T-helper 1 cell treated with Interleukin-12 subunit alpha and Interleukin-12 subunit beta and Interleukin-4 antibody, amounts not matched to agents 30 ng/mL and 1 ng/mL, for 36 hours (primary cell): Measurements from ENCODE around the gene ZPBP. TPM values are rescaled to one million over a fixed set of nuclear protein-coding genes. Genes with fewer than 3 reads are reported as not detected.
"Not testable (repeated sequence)": the region's sequence is repeated elsewhere in the genome, so short reads cannot be mapped to it uniquely, and the experiment has no call there.

Source experiments
- intact Hi-C: fragments of 100-400 bp; cut with micrococcal nuclease; formaldehyde crosslinking; loops from one replicate; pipeline ENCODE4 v1.15.1; 2024
- total RNA-seq: library from RNA; stranded (reverse); gene quantifications from 2 replicates; pipeline ENCODE4 v1.2.3, GENCODE V29; 2022

ZPBP gene
- total RNA-seq, 1 donor from 2014 or later: not detected

DNA sequence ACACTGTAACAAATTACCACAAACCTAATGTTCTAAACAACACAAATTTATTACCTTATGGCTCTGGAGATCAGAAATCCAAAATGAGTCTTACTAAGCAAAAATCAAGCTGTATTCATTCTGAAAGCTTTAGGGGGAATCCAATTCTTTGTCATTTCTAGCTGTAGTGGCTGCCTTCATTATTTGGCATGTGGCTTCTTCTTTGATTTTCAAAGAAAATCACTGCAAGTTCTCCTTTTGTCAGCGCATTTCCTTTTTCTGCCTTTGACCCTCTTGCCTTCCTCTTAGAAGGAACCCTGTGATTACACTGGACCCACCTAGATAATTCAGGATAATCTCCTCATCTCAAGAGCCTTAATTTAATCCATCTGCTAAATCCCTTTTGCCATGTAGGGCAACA lies 36.9 kb downstream of the ZPBP start:
- intact Hi-C loops: no loop called here

DNA sequence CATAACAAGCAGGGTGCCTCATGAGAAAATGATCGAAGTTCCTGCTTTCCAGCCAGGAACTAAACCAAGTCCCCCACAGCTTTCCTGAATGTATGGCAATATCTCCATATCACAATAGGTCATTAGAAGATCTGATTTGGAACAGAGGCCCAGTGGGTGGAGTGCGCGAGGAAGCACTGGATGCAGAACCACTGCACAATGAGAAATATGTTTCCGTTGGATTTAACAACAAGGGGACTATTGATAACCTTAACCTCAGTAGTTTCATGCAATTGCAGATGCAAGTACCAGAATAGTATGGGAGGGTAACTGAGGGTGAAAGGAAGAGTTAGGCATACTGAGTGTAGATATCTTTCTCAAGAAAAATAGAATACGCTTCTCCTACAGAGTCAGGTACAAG lies 45.3 kb downstream of the ZPBP start:
- intact Hi-C loops: no loop called here

DNA sequence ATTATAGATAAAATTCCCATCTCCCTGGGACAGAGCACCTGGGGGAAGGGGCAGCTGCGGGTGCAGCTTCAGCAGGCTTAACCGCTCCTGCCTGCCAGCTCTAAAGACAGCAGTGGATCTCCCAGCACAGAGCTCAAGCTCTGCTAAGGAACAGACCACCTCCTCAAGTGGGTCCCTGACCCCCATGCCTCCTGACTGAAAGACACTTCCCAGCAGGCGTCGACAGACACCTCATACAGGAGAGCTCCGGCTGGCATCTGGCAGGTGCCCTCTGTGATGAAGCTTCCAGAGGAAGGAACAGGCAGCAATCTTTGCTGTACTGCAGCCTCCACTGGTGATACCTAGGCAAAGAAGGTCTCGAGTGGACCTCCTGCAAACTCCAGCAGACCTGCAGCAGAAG lies 51.9 kb downstream of the ZPBP start:
- intact Hi-C loops: not testable (repeated sequence)

DNA sequence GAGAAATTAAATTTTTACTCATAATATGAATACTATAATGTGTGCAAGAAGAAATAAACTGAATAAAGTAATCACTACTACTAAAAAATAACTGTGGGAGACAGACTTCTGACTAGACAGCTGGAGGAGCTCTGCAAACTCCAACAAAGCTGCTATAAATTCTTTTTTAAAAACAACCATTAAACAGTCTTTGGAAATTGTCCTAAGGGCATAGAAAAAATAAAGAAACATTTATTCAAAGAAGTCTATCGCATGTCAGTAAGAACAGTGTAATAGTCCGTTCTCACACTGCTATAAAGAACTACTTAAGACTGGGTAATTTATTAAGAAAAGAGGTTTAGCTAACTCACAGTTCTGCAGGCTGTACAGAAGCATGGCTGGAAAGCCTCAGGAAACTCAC lies 56.0 kb downstream of the ZPBP start:
- intact Hi-C loops: no loop called here

DNA sequence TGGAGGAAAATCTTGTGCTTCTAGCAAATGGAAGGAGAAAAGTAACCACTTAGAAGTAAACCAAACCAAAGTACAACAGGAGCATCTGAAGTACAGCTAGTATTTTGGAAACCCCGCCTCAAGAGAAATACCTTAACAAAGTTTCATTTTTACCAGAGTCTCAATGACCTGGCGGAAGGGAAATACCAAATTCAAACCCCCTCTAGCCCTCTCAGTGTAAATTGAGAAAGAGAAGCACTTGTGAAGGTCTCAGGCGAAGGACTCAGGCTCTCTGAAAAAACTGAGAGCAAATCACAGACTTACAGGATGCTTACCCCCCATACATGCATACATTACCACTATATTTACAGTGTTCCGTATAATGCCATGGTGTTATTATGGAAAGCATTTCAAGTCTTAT lies 70.1 kb downstream of the ZPBP start:
- intact Hi-C loops: no loop called here

DNA sequence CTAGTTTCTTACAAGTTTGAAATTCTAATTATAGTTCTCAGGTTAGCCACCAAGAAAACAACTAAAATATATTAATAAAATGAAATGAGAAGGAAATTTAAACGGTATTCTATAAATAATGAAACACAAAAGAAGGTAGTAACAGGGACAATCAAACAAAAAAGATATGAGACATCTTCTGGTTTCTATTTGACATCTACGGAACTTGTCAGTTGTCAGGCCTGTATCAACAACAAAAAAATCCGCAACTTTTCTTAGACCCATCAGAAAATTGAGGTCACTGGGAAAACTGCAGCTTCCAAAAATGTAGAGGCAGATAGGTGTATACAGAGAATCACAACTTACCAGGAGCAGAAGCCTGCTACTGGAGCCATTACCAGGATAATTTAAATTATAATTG lies 70.6 kb downstream of the ZPBP start:
- intact Hi-C loops: no loop called here

DNA sequence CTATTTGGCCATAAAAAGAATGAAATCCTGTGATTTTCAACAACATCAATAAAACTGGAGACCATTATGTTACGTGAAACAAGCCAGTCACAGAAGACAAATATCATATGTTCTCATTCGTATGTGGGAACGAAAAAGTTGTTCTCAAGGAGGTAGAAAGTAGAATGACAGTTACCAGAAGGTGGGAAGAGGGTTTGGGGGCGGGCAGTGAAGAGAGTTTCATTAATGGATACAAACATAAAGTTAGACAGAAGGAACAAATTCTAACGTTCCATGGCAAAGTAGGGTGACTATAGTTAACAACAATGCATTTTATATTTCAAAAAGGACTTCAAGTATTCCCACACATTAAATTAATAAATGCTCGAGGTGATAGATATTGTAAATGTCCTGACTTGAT lies 97.4 kb downstream of the ZPBP start:
- intact Hi-C loops: no loop called here

DNA sequence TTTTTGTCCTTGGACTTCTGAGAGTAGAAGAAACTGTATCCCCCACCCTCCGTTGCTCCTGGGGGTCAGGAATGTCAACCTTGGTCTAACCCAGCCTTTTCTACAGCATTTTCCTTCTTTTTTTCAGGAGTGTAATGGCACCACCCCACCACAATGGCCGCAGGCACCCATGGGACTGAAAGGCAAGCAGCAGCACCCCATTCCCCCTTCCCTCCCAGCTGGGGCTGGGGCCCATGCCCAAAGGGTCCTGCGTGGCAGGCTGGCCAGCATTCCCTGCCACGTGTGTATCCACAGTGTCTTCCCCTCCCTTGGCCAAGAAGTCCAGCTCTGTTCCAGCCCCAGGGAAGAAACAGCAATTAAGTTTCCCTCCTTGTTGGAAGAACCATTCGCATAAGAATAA lies 106.9 kb downstream of the ZPBP start:
- intact Hi-C loops: no loop called here

DNA sequence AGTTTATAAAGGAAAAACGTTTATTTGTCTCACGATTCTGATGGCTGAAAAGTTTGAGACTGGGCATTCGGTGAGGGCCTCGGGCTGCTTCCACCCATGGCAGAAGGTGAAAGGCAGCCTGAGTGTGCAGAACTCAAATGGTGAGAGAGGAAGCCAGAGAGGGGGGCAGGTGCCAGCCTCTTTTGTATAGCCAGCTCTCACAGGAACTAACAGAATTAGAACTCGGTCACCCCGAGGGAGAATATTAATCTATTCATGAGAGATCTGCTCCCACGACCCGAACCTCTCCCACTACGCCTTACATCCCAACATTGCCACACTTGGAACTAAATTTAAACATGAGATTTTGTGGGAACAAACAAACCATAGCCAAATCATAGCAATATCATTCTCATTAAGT lies 112.6 kb downstream of the ZPBP start:
- intact Hi-C loops: no loop called here

DNA sequence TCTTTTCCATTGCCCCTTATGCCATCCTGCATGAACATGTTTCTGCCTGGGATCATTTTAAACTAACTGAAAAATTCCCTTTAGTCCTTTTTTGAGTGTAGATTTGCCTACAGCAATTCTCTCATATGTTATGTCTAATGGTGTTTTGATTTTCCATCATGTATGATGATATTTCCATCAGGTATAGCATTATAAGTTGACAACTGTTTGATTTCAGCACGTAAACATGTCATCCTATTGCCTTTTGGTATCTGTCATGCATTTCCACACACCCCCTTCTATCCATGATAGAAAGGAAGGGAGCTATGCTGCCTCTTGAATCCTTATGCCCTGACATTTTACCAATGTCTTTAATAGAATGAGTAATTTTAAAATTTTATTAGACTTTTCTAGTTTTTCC lies 116.8 kb downstream of the ZPBP start:
- intact Hi-C loops: no loop called here

DNA sequence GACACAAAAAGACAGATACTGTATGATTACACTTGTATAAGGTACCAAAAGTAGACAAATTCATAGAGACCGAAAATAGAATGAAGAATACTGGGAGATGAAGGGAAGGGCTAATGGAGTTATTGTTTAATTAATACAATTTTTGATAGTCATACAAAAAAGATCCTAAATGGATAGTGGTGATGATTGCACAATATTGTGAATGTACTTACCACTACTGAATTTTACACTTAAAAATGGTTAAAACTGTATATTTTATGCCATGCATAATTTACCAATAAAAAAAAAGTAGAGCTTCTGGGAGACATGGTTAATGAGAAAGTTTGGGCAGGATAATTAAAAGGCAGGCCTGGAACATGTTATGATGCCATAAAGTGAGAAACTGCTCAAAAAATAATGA lies 119.0 kb downstream of the ZPBP start:
- intact Hi-C loops: no loop called here

DNA sequence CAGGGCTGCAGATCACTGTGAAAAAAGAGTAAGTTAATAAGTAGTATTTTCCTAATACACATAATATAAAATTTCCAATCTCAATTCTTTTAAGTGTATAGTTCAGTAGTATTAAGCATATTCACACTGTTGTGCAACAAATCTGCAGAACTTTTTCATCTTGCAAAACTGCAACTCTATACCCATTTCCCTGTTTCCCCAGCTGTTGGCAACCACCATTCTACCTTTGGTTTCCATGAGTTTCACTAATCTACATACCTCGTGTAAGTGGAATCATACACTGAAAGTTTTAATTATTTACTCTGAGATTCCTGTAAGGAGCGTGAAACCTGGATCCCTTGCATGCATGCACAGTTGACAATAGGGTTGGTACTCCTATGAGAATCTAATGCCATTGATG lies 155.4 kb downstream of the ZPBP start:
- intact Hi-C loops: no loop called here

DNA sequence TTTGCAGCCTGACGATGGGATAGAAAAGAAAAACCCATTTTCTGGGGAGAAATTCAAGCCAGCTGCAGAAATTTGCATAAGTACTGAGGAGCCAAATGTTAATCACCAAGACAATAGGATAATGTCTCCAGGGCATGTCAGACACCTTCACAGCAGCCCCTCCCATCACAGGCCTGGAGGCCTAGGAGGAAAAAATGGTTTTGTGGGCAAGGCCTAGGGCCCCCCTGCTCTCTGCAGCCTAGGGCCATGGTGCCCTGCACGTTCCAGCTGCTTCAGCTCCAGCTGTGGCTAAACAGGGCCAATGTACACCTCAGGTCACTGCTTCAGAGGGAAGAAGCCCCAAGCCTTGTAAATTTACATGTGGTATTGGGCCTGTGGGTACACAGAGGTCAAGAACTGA lies 161.4 kb downstream of the ZPBP start:
- intact Hi-C loops: no loop called here

DNA sequence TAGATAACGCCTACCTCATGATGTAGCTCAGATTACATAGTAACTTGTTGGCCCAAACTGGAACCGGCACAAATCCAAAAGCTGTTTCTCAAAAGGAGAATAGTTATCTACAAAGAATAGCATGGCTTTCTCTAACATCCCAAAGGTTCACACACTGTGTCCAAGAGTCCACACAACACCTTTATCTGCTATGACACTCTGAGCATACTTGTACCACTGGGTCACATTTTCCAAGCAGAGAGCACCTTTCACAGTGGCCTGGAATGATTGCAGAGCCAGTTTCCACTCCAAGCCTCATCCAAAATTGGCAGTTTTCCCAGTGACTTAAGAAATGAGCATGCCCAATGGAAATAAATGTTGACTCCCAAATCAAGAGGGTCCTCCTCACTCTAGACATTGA lies 164.3 kb downstream of the ZPBP start:
- intact Hi-C loops: no loop called here

DNA sequence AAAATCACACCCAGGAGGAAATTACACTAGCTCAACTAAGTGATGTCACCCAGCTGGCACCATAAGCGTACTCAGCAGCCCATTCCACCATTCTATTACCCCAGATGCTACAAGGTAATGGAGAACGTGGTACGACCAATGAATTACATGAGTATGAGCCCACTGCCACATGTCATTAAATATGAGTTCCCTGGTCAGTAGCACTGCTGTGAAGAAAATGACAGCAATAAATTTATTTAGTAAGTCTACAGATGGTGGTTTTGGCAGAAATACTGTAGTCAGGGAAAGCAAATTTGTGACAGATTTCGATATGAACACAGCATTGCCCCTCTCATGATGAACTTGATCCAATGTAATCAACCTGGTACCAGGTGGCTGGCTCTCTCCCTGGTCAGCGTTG lies 165.4 kb downstream of the ZPBP start:
- intact Hi-C loops: no loop called here

DNA sequence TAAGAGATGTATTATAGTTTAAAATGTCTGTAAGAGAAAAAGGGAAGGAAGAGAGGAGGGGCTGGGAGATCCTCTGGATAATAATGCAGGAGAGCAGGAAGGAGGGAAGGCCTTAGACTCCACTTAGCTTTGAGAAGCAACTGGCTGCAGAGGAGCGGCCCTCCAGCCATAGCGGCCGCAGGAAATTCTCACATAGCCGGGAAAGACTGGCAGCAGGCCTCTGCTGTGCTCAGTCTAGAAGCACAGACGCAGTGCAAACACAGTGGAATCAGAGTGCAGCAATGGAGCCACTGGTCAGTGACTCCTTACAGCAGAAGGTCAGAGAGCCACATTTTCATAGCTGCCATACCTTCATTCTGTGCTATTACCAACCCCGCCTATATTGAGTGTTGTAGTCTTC lies 166.3 kb downstream of the ZPBP start:
- intact Hi-C loops: no loop called here

DNA sequence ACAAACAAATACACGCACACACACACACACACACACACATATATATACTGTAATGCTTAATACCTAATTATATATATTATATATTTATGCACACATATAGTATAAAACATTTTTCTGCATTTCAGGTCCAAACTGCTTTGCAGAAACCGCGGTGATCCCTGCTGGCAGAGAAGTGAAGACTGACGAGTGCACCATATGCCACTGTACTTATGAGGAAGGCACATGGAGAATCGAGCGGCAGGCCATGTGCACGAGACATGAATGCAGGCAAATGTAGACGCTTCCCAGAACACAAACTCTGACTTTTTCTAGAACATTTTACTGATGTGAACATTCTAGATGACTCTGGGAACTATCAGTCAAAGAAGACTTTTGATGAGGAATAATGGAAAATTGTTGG lies 181.1 kb downstream of the ZPBP start:
- intact Hi-C loops: no loop called here

DNA sequence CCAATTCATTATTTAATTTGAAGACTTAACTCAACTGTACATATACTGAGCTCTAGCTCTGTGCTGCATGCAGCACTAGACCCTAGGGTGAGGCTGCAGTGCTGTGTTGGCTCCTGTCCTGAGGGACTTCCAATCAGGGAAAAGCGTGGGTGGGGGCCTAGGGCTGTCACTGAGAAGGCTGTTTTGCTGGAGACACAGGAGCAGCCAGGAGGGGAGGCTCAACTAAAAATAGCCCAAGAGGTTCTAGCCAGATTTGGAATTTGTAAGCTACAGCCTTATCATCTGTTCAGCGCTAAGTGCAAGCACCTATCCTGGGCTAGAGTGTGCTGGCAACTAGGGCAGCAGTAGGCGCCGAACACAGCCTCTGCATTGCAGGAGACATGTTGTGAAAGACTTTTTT lies 198.5 kb downstream of the ZPBP start:
- intact Hi-C loops: no loop called here

DNA sequence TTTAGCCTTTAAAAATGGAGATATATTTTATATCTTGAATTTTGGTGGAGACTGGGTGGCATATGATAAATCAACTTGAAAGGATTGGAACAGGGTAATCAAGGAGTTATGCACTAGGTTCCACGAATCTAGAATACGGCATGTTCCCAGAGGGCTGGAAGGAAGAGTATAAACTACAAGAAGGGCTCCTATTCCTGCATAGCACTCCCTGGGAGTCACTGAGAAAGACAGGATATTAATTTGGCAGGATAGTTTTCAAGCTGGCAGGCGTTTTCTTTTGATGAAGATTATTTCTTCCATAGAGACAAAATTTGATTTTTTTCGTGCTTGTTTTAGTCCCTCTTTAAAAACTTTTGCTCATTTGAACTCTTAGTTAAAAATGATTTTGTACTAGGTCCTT lies 199.9 kb downstream of the ZPBP start:
- intact Hi-C loops: no loop called here

DNA sequence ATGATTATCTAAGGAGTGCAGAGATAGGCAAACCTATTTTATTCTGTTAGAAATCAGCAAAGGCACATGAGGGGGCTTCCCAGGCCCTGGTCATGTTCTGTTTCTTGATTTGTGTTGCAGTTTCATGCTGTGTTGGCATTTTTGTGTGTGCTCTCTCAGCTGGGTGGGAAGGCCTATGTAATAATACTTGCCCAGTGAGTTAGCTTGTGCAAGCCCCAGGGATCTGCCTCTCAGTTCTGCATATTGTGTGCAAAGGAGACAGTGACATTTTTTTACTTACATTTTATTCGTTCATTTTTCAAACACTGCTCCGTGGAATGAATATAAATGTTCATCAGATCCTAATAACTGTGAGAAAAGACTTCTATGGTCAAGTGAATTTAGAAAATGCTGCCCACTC lies 200.6 kb downstream of the ZPBP start:
- intact Hi-C loops: no loop called here
